ENCODE results near the gene BAG3. TPM values are rescaled to one million over a fixed set of nuclear protein-coding genes. Genes with fewer than 3 reads are reported as not detected.

The BAG3 gene
- total RNA-seq, 1 donor from 2014 or later: 88.0 TPM

- no peak for TF ChIP-seq CTCF (IDR thresholded peaks at IDR 0.05)
- DNase-seq (ENCODE audit: low spot score in 2 of 2): no peak
- H3K9me3 ChIP-seq: no peaks in the 10 kb centered on the region
Observed at GRCh38 chr10:119651514-119652360, 557 bp downstream of the BAG3 start.

GRCh38 chr10:119652361-119652730, 1.2 kb downstream of the BAG3 start:
- intact Hi-C loops (cut with DNase I): loop anchor here (1.0 to 10.0 kb wide), 5 partner anchors 30 to 898 kb away; partner anchors contain the start of genes CACUL1, GRK5, PRDX3 and RGS10
- no peak for DNase-seq (ENCODE audit: low spot score in 2 of 2)
- H3K27me3 ChIP-seq: no peaks in the 10 kb centered on the region
- H3K4me1 ChIP-seq: peaks cover 12 to 39% of the 10 kb centered on the region in 2 donors
- TF ChIP-seq CTCF (IDR thresholded peaks at IDR 0.05): peak in 2 of 3 experiments; percentile 23 to 41
- H3K4me3 ChIP-seq: peak overlapping the region; percentile 99
- no peaks in the 10 kb centered on the region for H3K9me3 ChIP-seq
- peak overlapping the region; percentile 99 for H3K27ac ChIP-seq
- H3K36me3 ChIP-seq: peaks cover 0 to 13% of the 10 kb centered on the region in 2 donors

More at GRCh38 chr10:119651514-119652360, 557 bp downstream of the BAG3 start:
- H3K27me3 ChIP-seq: no peaks in the 10 kb centered on the region
- H3K4me3 ChIP-seq: peak overlapping the region; percentile 99
- H3K4me1 ChIP-seq: peaks cover 6 to 33% of the 10 kb centered on the region in 2 donors
- intact Hi-C loops (cut with DNase I): loop anchor here (1.0 to 10.0 kb wide), 10 partner anchors 27 to 897 kb away; partner anchors contain the start of genes CACUL1, GRK5, MCMBP and PRDX3
- H3K36me3 ChIP-seq: peaks cover 0 to 11% of the 10 kb centered on the region in 2 donors
- H3K27ac ChIP-seq: peak overlapping the region; percentile 99

- intact Hi-C loops (cut with DNase I): loop anchor here (5.0 to 10.0 kb wide), 4 partner anchors 111 to 898 kb away; partner anchors contain the start of genes CACUL1, GRK5, PRDX3 and RGS10
- no peaks in the 10 kb centered on the region for H3K9me3 ChIP-seq
- H3K4me1 ChIP-seq: peaks cover 20 to 47% of the 10 kb centered on the region in 2 donors
- no peaks in the 10 kb centered on the region for H3K27me3 ChIP-seq
- peaks cover 0 to 13% of the 10 kb centered on the region in 2 donors for H3K36me3 ChIP-seq
- TF ChIP-seq CTCF (IDR thresholded peaks at IDR 0.05): no peak
- H3K4me3 ChIP-seq: peak overlapping the region; percentile 99
- DNase-seq (ENCODE audit: low spot score in 2 of 2): no peak
- peak overlapping the region; percentile 80 to 99 for H3K27ac ChIP-seq
Observed at GRCh38 chr10:119653209-119653608, 2.0 kb downstream of the BAG3 start.

GRCh38 chr10:119653916-119654315, 2.7 kb downstream of the BAG3 start:
- peak overlapping the region; percentile 80 to 99 for H3K27ac ChIP-seq

GRCh38 chr10:119654540-119654939, 3.4 kb downstream of the BAG3 start:
- Histone ChIP-seq H3K27me3 (no peaks in the 10 kb centered on the region), H3K9me3 (no peaks in the 10 kb centered on the region), H3K4me1 (peaks cover 30 to 59% of the 10 kb centered on the region in 2 donors), H3K4me3 (peak overlapping the region; percentile 13 to 99), H3K27ac (peak overlapping the region; percentile 80 to 99), H3K36me3 (peaks cover 0 to 13% of the 10 kb centered on the region in 2 donors)
- peak in 1 of 2 donors; percentile 80 for DNase-seq (ENCODE audit: low spot score in 2 of 2)
- intact Hi-C loops (cut with DNase I): loop anchor here (5.0 to 10.0 kb wide), 4 partner anchors 112 to 900 kb away; partner anchors contain the start of genes CACUL1, GRK5, PRDX3 and RGS10
- TF ChIP-seq CTCF (IDR thresholded peaks at IDR 0.05): no peak

More at GRCh38 chr10:119653916-119654315, 2.7 kb downstream of the BAG3 start:
- H3K9me3 ChIP-seq: no peaks in the 10 kb centered on the region
- intact Hi-C loops (cut with DNase I): loop anchor here (5.0 to 10.0 kb wide), 4 partner anchors 112 to 899 kb away; partner anchors contain the start of genes CACUL1, GRK5, PRDX3 and RGS10
- peaks cover 0 to 13% of the 10 kb centered on the region in 2 donors for H3K36me3 ChIP-seq
- peaks cover 24 to 53% of the 10 kb centered on the region in 2 donors for H3K4me1 ChIP-seq
- no peak for TF ChIP-seq CTCF (IDR thresholded peaks at IDR 0.05)
- no peak for DNase-seq (ENCODE audit: low spot score in 2 of 2)
- H3K4me3 ChIP-seq: peak overlapping the region; percentile 13 to 99
- H3K27me3 ChIP-seq: no peaks in the 10 kb centered on the region

Data from ascending aorta (tissue), 2 donors.